ENCODE measurements around the gene CLDN5.

CLDN5 gene

GRCh38 chr22:19503869-19504268 lies 20.3 kb downstream of the CLDN5 start:
- Histone ChIP-seq H3K23ac (ENCODE audit: low read length in 2 of 2) (no peak overlapping the region), H3K27ac (ENCODE audit: low read length, poor library complexity, severe bottlenecking) (no peak overlapping the region), H2BK15ac (ENCODE audit: low read depth, poor library complexity, severe bottlenecking) (no peak overlapping the region), H3K14ac (ENCODE audit: low read length in 2 of 2) (no peak overlapping the region), H2BK120ac (ENCODE audit: low read depth, low read length) (no peak overlapping the region), H2BK5ac (ENCODE audit: low read depth, low read length, poor library complexity, severe bottlenecking) (no peak overlapping the region), H3K18ac (ENCODE audit: low read depth in 1 of 2, low read length in 2 of 2) (no peak overlapping the region), H4K8ac (ENCODE audit: low read length) (no peak overlapping the region), H2AFZ (ENCODE audit: low read depth, low read length) (no peak overlapping the region), H3K4ac (ENCODE audit: low read depth in 1 of 2, low read length in 2 of 2) (no peak overlapping the region), H2AK5ac (ENCODE audit: low read length, severe bottlenecking) (no peak overlapping the region), H2BK12ac (ENCODE audit: low read length in 2 of 2) (no peak overlapping the region), H3K36me3 (ENCODE audit: control insufficient read depth in 1 of 2, insufficient read depth in 2 of 2, low read depth in 1 of 2, low read length in 2 of 2) (peaks cover 0 to 26% of the 10 kb centered on the region in 2 experiments), H3K9me3 (ENCODE audit: control insufficient read depth, low read length) (no peaks in the 10 kb centered on the region), H4K91ac (ENCODE audit: low read length) (no peak overlapping the region), H3K4me2 (ENCODE audit: low read length, poor library complexity, severe bottlenecking) (no peak overlapping the region), H3K9ac (ENCODE audit: low read length) (no peak overlapping the region), H3K79me1 (replicated peaks; ENCODE audit: low read length, poor library complexity, severe bottlenecking) (no peaks in the 10 kb centered on the region), H3K27me3 (ENCODE audit: control insufficient read depth in 1 of 2, insufficient read depth in 1 of 2, low read length in 2 of 2) (no peaks in the 10 kb centered on the region), H3K4me3 (ENCODE audit: insufficient read depth in 1 of 2, low read depth in 1 of 2, low read length in 2 of 2) (no peak overlapping the region), H3K4me1 (ENCODE audit: control insufficient read depth, insufficient read depth, low read depth, low read length) (no peaks in the 10 kb centered on the region)
- no peak for DNase-seq
- 95% methylated on average over 9 of the region's 9 CpGs for WGBS

GRCh38 chr22:19503367-19503766 lies 20.8 kb downstream of the CLDN5 start:
- H3K79me1 ChIP-seq (replicated peaks; ENCODE audit: low read length, poor library complexity, severe bottlenecking) = no peaks in the 10 kb centered on the region
- no peak overlapping the region for H3K9ac ChIP-seq (ENCODE audit: low read length)
- H3K27ac ChIP-seq (ENCODE audit: low read length, poor library complexity, severe bottlenecking) = no peak overlapping the region
- no peak overlapping the region for H3K4me3 ChIP-seq (ENCODE audit: insufficient read depth in 1 of 2, low read depth in 1 of 2, low read length in 2 of 2)
- no peak overlapping the region for H2BK120ac ChIP-seq (ENCODE audit: low read depth, low read length)
- no peak overlapping the region for H4K8ac ChIP-seq (ENCODE audit: low read length)
- no peak overlapping the region for H3K14ac ChIP-seq (ENCODE audit: low read length in 2 of 2)
- no peak overlapping the region for H3K23ac ChIP-seq (ENCODE audit: low read length in 2 of 2)
- H4K91ac ChIP-seq (ENCODE audit: low read length) = no peak overlapping the region
- H3K4ac ChIP-seq (ENCODE audit: low read depth in 1 of 2, low read length in 2 of 2) = no peak overlapping the region
- H3K4me1 ChIP-seq (ENCODE audit: control insufficient read depth, insufficient read depth, low read depth, low read length) = no peaks in the 10 kb centered on the region
- no peaks in the 10 kb centered on the region for H3K9me3 ChIP-seq (ENCODE audit: control insufficient read depth, low read length)
- no peak overlapping the region for H2BK15ac ChIP-seq (ENCODE audit: low read depth, poor library complexity, severe bottlenecking)
- H2BK12ac ChIP-seq (ENCODE audit: low read length in 2 of 2) = no peak overlapping the region
- no peak overlapping the region for H3K4me2 ChIP-seq (ENCODE audit: low read length, poor library complexity, severe bottlenecking)
- 95% methylated on average over 7 of the region's 7 CpGs for WGBS
- peaks cover 0 to 28% of the 10 kb centered on the region in 2 experiments for H3K36me3 ChIP-seq (ENCODE audit: control insufficient read depth in 1 of 2, insufficient read depth in 2 of 2, low read depth in 1 of 2, low read length in 2 of 2)
- H3K27me3 ChIP-seq (ENCODE audit: control insufficient read depth in 1 of 2, insufficient read depth in 1 of 2, low read length in 2 of 2) = no peaks in the 10 kb centered on the region
- DNase-seq = no peak
- H2AK5ac ChIP-seq (ENCODE audit: low read length, severe bottlenecking) = no peak overlapping the region
- no peak overlapping the region for H3K18ac ChIP-seq (ENCODE audit: low read depth in 1 of 2, low read length in 2 of 2)
- no peak overlapping the region for H2AFZ ChIP-seq (ENCODE audit: low read depth, low read length)
- H2BK5ac ChIP-seq (ENCODE audit: low read depth, low read length, poor library complexity, severe bottlenecking) = no peak overlapping the region

GRCh38 chr22:19501897-19502447 lies 22.2 kb downstream of the CLDN5 start:
- no peak overlapping the region for H2BK120ac ChIP-seq (ENCODE audit: low read depth, low read length)
- no peak overlapping the region for H3K27ac ChIP-seq (ENCODE audit: low read length, poor library complexity, severe bottlenecking)
- H2BK12ac ChIP-seq (ENCODE audit: low read length in 2 of 2) = no peak overlapping the region
- no peak overlapping the region for H4K91ac ChIP-seq (ENCODE audit: low read length)
- no peak for DNase-seq
- H2BK15ac ChIP-seq (ENCODE audit: low read depth, poor library complexity, severe bottlenecking) = no peak overlapping the region
- no peak overlapping the region for H3K14ac ChIP-seq (ENCODE audit: low read length in 2 of 2)
- no peak overlapping the region for H2AFZ ChIP-seq (ENCODE audit: low read depth, low read length)
- no peak overlapping the region for H3K4ac ChIP-seq (ENCODE audit: low read depth in 1 of 2, low read length in 2 of 2)
- no peak overlapping the region for H2AK5ac ChIP-seq (ENCODE audit: low read length, severe bottlenecking)
- no peaks in the 10 kb centered on the region for H3K27me3 ChIP-seq (ENCODE audit: control insufficient read depth in 1 of 2, insufficient read depth in 1 of 2, low read length in 2 of 2)
- H3K9ac ChIP-seq (ENCODE audit: low read length) = no peak overlapping the region
- H3K4me2 ChIP-seq (ENCODE audit: low read length, poor library complexity, severe bottlenecking) = no peak overlapping the region
- no peaks in the 10 kb centered on the region for H3K79me1 ChIP-seq (replicated peaks; ENCODE audit: low read length, poor library complexity, severe bottlenecking)
- H2BK5ac ChIP-seq (ENCODE audit: low read depth, low read length, poor library complexity, severe bottlenecking) = no peak overlapping the region
- no peak overlapping the region for H3K4me3 ChIP-seq (ENCODE audit: insufficient read depth in 1 of 2, low read depth in 1 of 2, low read length in 2 of 2)
- no peak overlapping the region for H3K18ac ChIP-seq (ENCODE audit: low read depth in 1 of 2, low read length in 2 of 2)
- no CpG with 5 or more reads among the region's 3 CpGs for WGBS
- H3K36me3 ChIP-seq (ENCODE audit: control insufficient read depth in 1 of 2, insufficient read depth in 2 of 2, low read depth in 1 of 2, low read length in 2 of 2) = peaks cover 0 to 30% of the 10 kb centered on the region in 2 experiments
- no peak overlapping the region for H3K23ac ChIP-seq (ENCODE audit: low read length in 2 of 2)
- H4K8ac ChIP-seq (ENCODE audit: low read length) = no peak overlapping the region
- no peaks in the 10 kb centered on the region for H3K9me3 ChIP-seq (ENCODE audit: control insufficient read depth, low read length)
- peaks cover 3% of the 10 kb centered on the region for H3K4me1 ChIP-seq (ENCODE audit: control insufficient read depth, insufficient read depth, low read depth, low read length)

- Histone ChIP-seq H2AK5ac (ENCODE audit: low read length, severe bottlenecking) (no peak overlapping the region), H2AFZ (ENCODE audit: low read depth, low read length) (no peak overlapping the region), H3K14ac (ENCODE audit: low read length in 2 of 2) (peak overlapping the region in 1 of 2 experiments; percentile 41), H2BK12ac (ENCODE audit: low read length in 2 of 2) (no peak overlapping the region), H3K27ac (ENCODE audit: low read length, poor library complexity, severe bottlenecking) (no peak overlapping the region), H2BK120ac (ENCODE audit: low read depth, low read length) (no peak overlapping the region), H3K4me2 (ENCODE audit: low read length, poor library complexity, severe bottlenecking) (no peak overlapping the region), H3K36me3 (ENCODE audit: control insufficient read depth in 1 of 2, insufficient read depth in 2 of 2, low read depth in 1 of 2, low read length in 2 of 2) (peaks cover 0 to 19% of the 10 kb centered on the region in 2 experiments), H3K9ac (ENCODE audit: low read length) (no peak overlapping the region), H4K8ac (ENCODE audit: low read length) (no peak overlapping the region), H3K4me3 (ENCODE audit: insufficient read depth in 1 of 2, low read depth in 1 of 2, low read length in 2 of 2) (no peak overlapping the region), H3K23ac (ENCODE audit: low read length in 2 of 2) (no peak overlapping the region), H3K4ac (ENCODE audit: low read depth in 1 of 2, low read length in 2 of 2) (no peak overlapping the region), H4K91ac (ENCODE audit: low read length) (no peak overlapping the region), H2BK15ac (ENCODE audit: low read depth, poor library complexity, severe bottlenecking) (no peak overlapping the region), H3K18ac (ENCODE audit: low read depth in 1 of 2, low read length in 2 of 2) (no peak overlapping the region), H2BK5ac (ENCODE audit: low read depth, low read length, poor library complexity, severe bottlenecking) (no peak overlapping the region), H3K9me3 (ENCODE audit: control insufficient read depth, low read length) (no peaks in the 10 kb centered on the region), H3K27me3 (ENCODE audit: control insufficient read depth in 1 of 2, insufficient read depth in 1 of 2, low read length in 2 of 2) (no peaks in the 10 kb centered on the region), H3K4me1 (ENCODE audit: control insufficient read depth, insufficient read depth, low read depth, low read length) (peaks cover 3% of the 10 kb centered on the region), H3K79me1 (replicated peaks; ENCODE audit: low read length, poor library complexity, severe bottlenecking) (no peaks in the 10 kb centered on the region)
- WGBS = 93% methylated on average over 4 of the region's 4 CpGs
- DNase-seq = no peak
These were observed 24.3 kb downstream of the CLDN5 start for GRCh38 chr22:19499880-19500242.
